IMR-90 (cell line): ENCODE results near the gene HDDC3. TPM values are rescaled to one million over a fixed set of nuclear protein-coding genes. Genes with fewer than 3 reads are reported as not detected.

Experiments
- ATAC-seq: fragments of 200-7000 bp; cut with Tn5 transposase; 2 replicates; pipeline ENCODE4 v1.9.1; 2020; ENCODE audit warnings: low read depth, mild to moderate bottlenecking, moderate library complexity
- BruUV-seq: library from RNA; stranded (reverse); fragments of 400-500 nt; replicated peaks from 2 replicates; lab custom pipeline; 2021; lab: Mats Ljungman, UMichigan
- CTCF ChIA-PET: fragments of 300-600 bp; formaldehyde crosslinking; extraction: SDS; loops from one replicate; lab custom pipeline; 2021; ENCODE audit warnings: antibody characterized with exemption; lab: Yijun Ruan, JAX
- POLR2A ChIA-PET: fragments of 300-600 bp; sonication (Branson Sonifier 250); formaldehyde crosslinking; loops from one replicate; lab custom pipeline; 2022; ENCODE audit warnings: antibody characterized with exemption; ENCODE audit not compliant: unreplicated experiment; lab: Charles Lee
- DNase-seq: peaks from one replicate; pipeline ENCODE4 v3.0.0; 2013
- H2AFZ ChIP-seq: replicated peaks from 2 replicates; pipeline ENCODE3; 2013; ENCODE audit warnings: low read length, mild to moderate bottlenecking; ENCODE audit not compliant: poor library complexity
- H2AK5ac ChIP-seq: 2 replicates; pipeline ENCODE4 v1.6.1; 2013; ENCODE audit warnings: low read depth, low read length, inconsistent platforms
- H2AK9ac ChIP-seq: replicated peaks from 2 replicates; pipeline ENCODE3; 2013; ENCODE audit warnings: mild to moderate bottlenecking, low read depth, low read length, moderate library complexity; ENCODE audit not compliant: poor library complexity
- H2BK120ac ChIP-seq: 2 replicates; pipeline ENCODE4 v1.6.1; 2013; ENCODE audit warnings: low read depth, low read length, inconsistent platforms
- H2BK15ac ChIP-seq: 3 replicates; pipeline ENCODE4 v1.6.1; 2013; ENCODE audit warnings: low read depth, low read length, inconsistent platforms
- H2BK20ac ChIP-seq: 2 replicates; pipeline ENCODE4 v1.6.1; 2013; ENCODE audit warnings: low read depth, mild to moderate bottlenecking, inconsistent platforms, low read length, moderate library complexity
- H2BK5ac ChIP-seq: 2 replicates; pipeline ENCODE4 v1.6.1; 2013; ENCODE audit warnings: mild to moderate bottlenecking, low read depth, low read length, inconsistent platforms; ENCODE audit not compliant: poor library complexity, severe bottlenecking
- H3K14ac ChIP-seq: replicated peaks from 2 replicates; pipeline ENCODE4 v1.6.1; 2013; ENCODE audit warnings: low read depth, low read length, inconsistent platforms
- H3K18ac ChIP-seq: 2 replicates; pipeline ENCODE4 v1.6.1; 2013; ENCODE audit warnings: low read depth, low read length, control low read depth
- H3K23ac ChIP-seq: 2 replicates; pipeline ENCODE4 v1.6.1; 2013; ENCODE audit warnings: low read depth, low read length, inconsistent platforms
- H3K27ac ChIP-seq: 2 replicates; pipeline ENCODE4 v1.5.1; 2013; ENCODE audit warnings: mild to moderate bottlenecking, control low read depth, low read length; ENCODE audit not compliant: insufficient read depth
- H3K27me3 ChIP-seq: 2 replicates; pipeline ENCODE4 v1.6.1; 2013; ENCODE audit warnings: low read length; ENCODE audit not compliant: control insufficient read depth, insufficient read depth
- H3K36me3 ChIP-seq: 2 replicates; pipeline ENCODE4 v1.6.1; 2013; ENCODE audit warnings: low read length, mixed read lengths; ENCODE audit not compliant: control insufficient read depth, insufficient read depth
- H3K4ac ChIP-seq: 2 replicates; pipeline ENCODE4 v1.6.1; 2013; ENCODE audit warnings: low read depth, low read length, inconsistent platforms
- H3K4me1 ChIP-seq: 2 replicates; pipeline ENCODE4 v1.6.1; 2013; ENCODE audit warnings: low read length, mixed read lengths; ENCODE audit not compliant: control insufficient read depth, insufficient read depth
- H3K4me2 ChIP-seq: 2 replicates; pipeline ENCODE4 v1.6.1; 2013; ENCODE audit warnings: low read depth, mild to moderate bottlenecking, control low read depth, low read length, moderate library complexity
- H3K4me3 ChIP-seq: 2 replicates; pipeline ENCODE4 v1.5.1; 2013; ENCODE audit warnings: low read depth, mild to moderate bottlenecking, control low read depth, low read length, moderate library complexity; ENCODE audit not compliant: insufficient read depth
- H3K56ac ChIP-seq: 2 replicates; pipeline ENCODE4 v1.6.1; 2013; ENCODE audit warnings: low read length, inconsistent platforms; ENCODE audit not compliant: insufficient read depth; ENCODE audit errors: extremely low read depth
- H3K79me1 ChIP-seq, 2 experiments: 2 replicates each; pipeline ENCODE4 v1.6.1; 2013; ENCODE audit warnings: low read length in 2 of 2, inconsistent platforms in 1 of 2, low read depth in 1 of 2
- H3K9ac ChIP-seq: 2 replicates; pipeline ENCODE4 v1.6.1; 2013; ENCODE audit warnings: low read depth, low read length, control low read depth
- H3K9me1 ChIP-seq: 2 replicates; pipeline ENCODE4 v1.6.1; 2013; ENCODE audit warnings: low read length, inconsistent platforms; ENCODE audit not compliant: insufficient read depth
- H3K9me3 ChIP-seq: 2 replicates; pipeline ENCODE4 v1.6.1; 2013; ENCODE audit warnings: low read length; ENCODE audit not compliant: control insufficient read depth, insufficient read depth
- H4K20me1 ChIP-seq: 2 replicates; pipeline ENCODE4 v1.6.1; 2013; ENCODE audit warnings: low read length, inconsistent platforms; ENCODE audit not compliant: insufficient read depth
- H4K5ac ChIP-seq: 2 replicates; pipeline ENCODE4 v1.6.1; 2013; ENCODE audit warnings: mild to moderate bottlenecking, low read depth, low read length, control low read depth
- H4K8ac ChIP-seq, 2 experiments: 2 replicates each; pipeline ENCODE4 v1.6.1; 2013; ENCODE audit warnings: low read depth in 2 of 2, low read length in 2 of 2, control low read depth in 1 of 2, inconsistent platforms in 1 of 2
- H4K91ac ChIP-seq: 2 replicates; pipeline ENCODE4 v1.6.1; 2013; ENCODE audit warnings: low read depth, low read length, inconsistent platforms; ENCODE audit not compliant: insufficient read depth
- BHLHE40 ChIP-seq: fragments of 150-350 bp; IDR thresholded peaks from 2 replicates; pipeline ENCODE4 v1.6.1; 2016; ENCODE audit warnings: mild to moderate bottlenecking, low read depth, low read length
- MAFK ChIP-seq: IDR thresholded peaks from 2 replicates; pipeline ENCODE4 v1.6.1; 2012; ENCODE audit warnings: low read depth, low read length, improper control_type of control experiment
- MXI1 ChIP-seq: IDR thresholded peaks from 2 replicates; pipeline ENCODE4 v1.6.1; 2012; ENCODE audit warnings: low read depth, mild to moderate bottlenecking, low read length, moderate library complexity, borderline replicate concordance
- RAD21 ChIP-seq: IDR thresholded peaks from 2 replicates; pipeline ENCODE4 v1.6.1; 2012; ENCODE audit warnings: low read length, improper control_type of control experiment
- RFX5 ChIP-seq: IDR thresholded peaks from 2 replicates; pipeline ENCODE4 v1.8.0; 2012; ENCODE audit warnings: low read depth, mild to moderate bottlenecking, low read length, moderate library complexity
- SMC3 ChIP-seq: fragments of 150-350 bp; IDR thresholded peaks from 2 replicates; pipeline ENCODE4 v1.6.1; 2016; ENCODE audit warnings: low read depth, mild to moderate bottlenecking, antibody characterized with exemption, low read length, moderate library complexity
- WGBS, 2 experiments: methylation state at CpG; one replicate each; pipeline versions ENCODE4 v1.1.5 to v1.1.7; 2013; ENCODE audit warnings: missing lambda C conversion rate in 2 of 2; ENCODE audit not compliant: insufficient read length in 1 of 2; ENCODE audit errors: extremely low coverage in 2 of 2; 5-methylcytosine and 5-hydroxymethylcytosine counted together
- dilution Hi-C: fragments of 300-500 bp; cut with HindIII; formaldehyde crosslinking; loops from one replicate; pipeline ENCODE4 v1.14.3; 2018; ENCODE audit warnings: low sequenced_read_pairs; ENCODE audit not compliant: unreplicated experiment
- in situ Hi-C: fragments of 300-500 bp; cut with MboI; formaldehyde crosslinking; loops from 3 replicates; pipeline ENCODE4 v1.14.3; 2019; ENCODE audit warnings: low sequenced_read_pairs, inconsistent platforms, mixed read lengths
- intact Hi-C: fragments of 100-400 bp; cut with micrococcal nuclease; formaldehyde crosslinking; loops from 2 replicates; pipeline ENCODE4 v1.10.0; 2022
- polyA plus RNA-seq, 3 experiments: library from polyadenylated mRNA; depleted of rRNA; stranded (reverse); fragments of >200 nt; gene quantifications; 2 replicates each; pipeline ENCODE4 v1.2.3, GENCODE V29; 2012; ENCODE audit warnings: low replicate concordance in 1 of 3
- total RNA-seq: library from RNA; depleted of rRNA; stranded (reverse); fragments of >200 nt; gene quantifications from 2 replicates; pipeline ENCODE4 v1.2.3, GENCODE V29; 2012
- TF ChIP-seq, protein P1 (sequence below): fragments of 150-350 bp; IDR thresholded peaks from 2 replicates; pipeline ENCODE4 v1.6.1; 2016; ENCODE audit warnings: low read depth, mild to moderate bottlenecking, low read length, moderate library complexity, borderline replicate concordance
- TF ChIP-seq, protein P2 (sequence below): fragments of 150-350 bp; IDR thresholded peaks from 2 replicates; pipeline ENCODE4 v1.6.1; 2017; ENCODE audit warnings: mild to moderate bottlenecking, antibody characterized with exemption, low read length, low read depth

The HDDC3 gene
- total and polyA plus RNA-seq, 2 of the 4 experiments (the other 2 are of a cell fraction): 7.9 to 10.7 TPM

DNA sequence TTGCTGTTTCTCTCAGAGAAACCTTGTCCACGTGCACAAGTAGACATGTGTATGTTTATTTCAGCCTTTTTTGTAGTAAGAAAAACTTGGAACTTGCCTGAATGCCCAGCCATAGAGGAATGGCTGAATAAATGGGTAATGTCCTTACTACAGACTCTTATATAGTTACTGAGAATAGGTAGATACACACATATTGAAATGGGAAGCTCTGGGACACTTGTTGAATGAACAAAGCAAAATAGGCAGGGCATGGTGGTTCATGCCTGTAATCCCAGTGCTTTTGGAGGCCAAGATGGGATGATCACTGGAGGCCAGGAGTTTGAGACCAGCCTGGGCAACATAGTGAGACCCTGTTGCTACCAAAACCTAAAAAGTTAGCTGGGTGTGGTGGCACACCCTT is 4.5 kb upstream of the HDDC3 start:
- ChIA-PET POLR2A (no interaction called here), CTCF (interaction anchor here (0.7 kb wide), 1 partner anchor 617 kb away, joined by 4 read pairs; no protein-coding TSS in a partner anchor)
- Histone ChIP-seq H3K18ac (no peak overlapping the region), H3K27me3 (no peaks in the 10 kb centered on the region), H2BK5ac (no peak overlapping the region), H3K23ac (peak overlapping the region; percentile 43; the same call in 1 of the 2 replicates), H3K9me1 (peaks cover 17% of the 10 kb centered on the region), H2BK20ac (no peak overlapping the region), H3K14ac (no peak overlapping the region), H3K27ac (no peak overlapping the region), H3K36me3 (peaks cover 28% of the 10 kb centered on the region), H4K20me1 (peaks cover 6% of the 10 kb centered on the region; the same call in 1 of the 2 replicates), H3K79me1 (peaks cover 32 to 55% of the 10 kb centered on the region in 2 experiments), H4K8ac (no peak overlapping the region), H3K4me1 (peaks cover 7% of the 10 kb centered on the region), H3K56ac (no peak overlapping the region), H3K9me3 (no peaks in the 10 kb centered on the region), H4K91ac (no peak overlapping the region), H2AFZ (no peak overlapping the region), H3K4me2 (no peak overlapping the region), H2BK120ac (no peak overlapping the region), H2AK5ac (no peak overlapping the region), H2AK9ac (no peak overlapping the region), H3K4me3 (no peak overlapping the region), H3K4ac (no peak overlapping the region), H2BK15ac (no peak overlapping the region), H4K5ac (no peak overlapping the region), H3K9ac (no peak overlapping the region)
- no TSS peak for BruUV-seq
- in situ Hi-C loops (no loop called here), intact Hi-C loops (no loop called here), dilution Hi-C loops (no loop called here)
- no peak for DNase-seq
- ATAC-seq: no peak
- TF ChIP-seq, protein P1, sequence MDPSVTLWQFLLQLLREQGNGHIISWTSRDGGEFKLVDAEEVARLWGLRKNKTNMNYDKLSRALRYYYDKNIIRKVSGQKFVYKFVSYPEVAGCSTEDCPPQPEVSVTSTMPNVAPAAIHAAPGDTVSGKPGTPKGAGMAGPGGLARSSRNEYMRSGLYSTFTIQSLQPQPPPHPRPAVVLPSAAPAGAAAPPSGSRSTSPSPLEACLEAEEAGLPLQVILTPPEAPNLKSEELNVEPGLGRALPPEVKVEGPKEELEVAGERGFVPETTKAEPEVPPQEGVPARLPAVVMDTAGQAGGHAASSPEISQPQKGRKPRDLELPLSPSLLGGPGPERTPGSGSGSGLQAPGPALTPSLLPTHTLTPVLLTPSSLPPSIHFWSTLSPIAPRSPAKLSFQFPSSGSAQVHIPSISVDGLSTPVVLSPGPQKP: no peak
- TF ChIP-seq, protein P2, sequence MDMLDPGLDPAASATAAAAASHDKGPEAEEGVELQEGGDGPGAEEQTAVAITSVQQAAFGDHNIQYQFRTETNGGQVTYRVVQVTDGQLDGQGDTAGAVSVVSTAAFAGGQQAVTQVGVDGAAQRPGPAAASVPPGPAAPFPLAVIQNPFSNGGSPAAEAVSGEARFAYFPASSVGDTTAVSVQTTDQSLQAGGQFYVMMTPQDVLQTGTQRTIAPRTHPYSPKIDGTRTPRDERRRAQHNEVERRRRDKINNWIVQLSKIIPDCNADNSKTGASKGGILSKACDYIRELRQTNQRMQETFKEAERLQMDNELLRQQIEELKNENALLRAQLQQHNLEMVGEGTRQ: no peak
- TF ChIP-seq SMC3 (no peak), BHLHE40 (no peak), RAD21 (no peak), MAFK (no peak), RFX5 (no peak), MXI1 (no peak)
- no CpG with 5 or more reads among the region's 1 CpG for WGBS, 2 experiments
